Naive B cell (primary cell): ENCODE data around the gene TM9SF2. TPM values are rescaled to one million over a fixed set of nuclear protein-coding genes. Genes with fewer than 3 reads are reported as not detected.
"Not testable (repeated sequence)": the region's sequence is repeated elsewhere in the genome, so short reads cannot be mapped to it uniquely, and the experiment has no call there.

Source experiments
- ATAC-seq, 2 donors: fragments of 150-1000 bp; cut with Tn5 transposase; 2 replicates each; pipeline ENCODE4 v1.10.0; 2021; ENCODE audit warnings: low read depth in 2 of 2, mild to moderate bottlenecking in 2 of 2, moderate library complexity in 2 of 2
- DNase-seq: peaks from one replicate; pipeline ENCODE4 v3.0.0; 2022
- H3K27ac Mint-ChIP-seq, 6 donors: one replicate each; pipeline ENCODE4 v1.8.0; 2020 to 2022; ENCODE audit warnings: mild to moderate bottlenecking in 6 of 6, mixed read lengths in 6 of 6, moderate library complexity in 5 of 6, inconsistent platforms in 2 of 6
- H3K27me3 Mint-ChIP-seq, 3 donors: one replicate each; pipeline ENCODE4 v1.8.0; 2021 to 2022; ENCODE audit warnings: mixed read lengths in 3 of 3, mild to moderate bottlenecking in 1 of 3
- H3K36me3 Mint-ChIP-seq, 2 donors: one replicate each; pipeline ENCODE4 v1.8.0; 2020 to 2022; ENCODE audit warnings: mixed read lengths in 2 of 2, inconsistent platforms in 1 of 2, mild to moderate bottlenecking in 1 of 2
- H3K4me1 Mint-ChIP-seq, 3 donors: one replicate each; pipeline ENCODE4 v1.8.0; 2020 to 2022; ENCODE audit warnings: mixed read lengths in 3 of 3, inconsistent platforms in 1 of 3, mild to moderate bottlenecking in 1 of 3, moderate library complexity in 1 of 3
- H3K4me3 Mint-ChIP-seq, 8 donors: one replicate each; pipeline ENCODE4 v1.8.0; 2020 to 2022; ENCODE audit warnings: mild to moderate bottlenecking in 8 of 8, mixed read lengths in 8 of 8, moderate library complexity in 8 of 8, inconsistent platforms in 2 of 8
- H3K9me3 Mint-ChIP-seq, 7 donors: one replicate each; pipeline ENCODE4 v1.8.0; 2020 to 2022; ENCODE audit warnings: mixed read lengths in 7 of 7, mild to moderate bottlenecking in 5 of 7, inconsistent platforms in 2 of 7, moderate library complexity in 1 of 7
- polyA plus RNA-seq, 6 donors: library from polyadenylated mRNA; unstranded; fragments of 300-500 nt; fragmentation: Illumina TruSeq; gene quantifications; one replicate each; pipeline ENCODE4 v1.2.3, GENCODE V29; 2021; ENCODE audit warnings: low read depth in 6 of 6

TM9SF2 gene
- polyA plus RNA-seq, 6 donors from 2014 or later: 60.7 to 140 (median 67.0) TPM

DNA sequence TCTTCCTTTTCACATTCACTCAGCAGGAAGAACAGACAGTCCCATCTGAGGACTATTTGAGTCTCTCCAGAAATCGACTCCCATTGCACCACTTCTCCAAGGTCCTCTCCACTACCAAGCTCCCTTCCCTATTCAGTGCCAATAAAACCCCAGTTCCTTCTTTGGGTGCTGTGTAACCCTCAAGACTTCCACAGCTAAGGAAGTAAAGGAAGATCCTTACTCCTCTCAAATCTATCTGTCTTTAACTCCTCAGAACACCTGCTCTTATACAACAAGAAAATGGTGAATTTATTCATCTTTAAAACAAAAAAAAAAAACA, 29.2 kb upstream of the TM9SF2 start:
- peaks cover 4 to 21% (median 15%) of the 10 kb centered on the region in 3 donors for H3K27me3 Mint-ChIP-seq
- H3K4me1 Mint-ChIP-seq: peaks cover 0 to 4% (median 0%) of the 10 kb centered on the region in 3 donors
- no peak for DNase-seq
- no peaks in the 10 kb centered on the region for H3K36me3 Mint-ChIP-seq
- no peak for ATAC-seq
- peak overlapping the region in 1 of 6 donors; percentile 25 for H3K27ac Mint-ChIP-seq
- H3K4me3 Mint-ChIP-seq: no peak overlapping the region
- H3K9me3 Mint-ChIP-seq: peaks cover 0 to 4% (median 0%) of the 10 kb centered on the region in 7 donors

DNA sequence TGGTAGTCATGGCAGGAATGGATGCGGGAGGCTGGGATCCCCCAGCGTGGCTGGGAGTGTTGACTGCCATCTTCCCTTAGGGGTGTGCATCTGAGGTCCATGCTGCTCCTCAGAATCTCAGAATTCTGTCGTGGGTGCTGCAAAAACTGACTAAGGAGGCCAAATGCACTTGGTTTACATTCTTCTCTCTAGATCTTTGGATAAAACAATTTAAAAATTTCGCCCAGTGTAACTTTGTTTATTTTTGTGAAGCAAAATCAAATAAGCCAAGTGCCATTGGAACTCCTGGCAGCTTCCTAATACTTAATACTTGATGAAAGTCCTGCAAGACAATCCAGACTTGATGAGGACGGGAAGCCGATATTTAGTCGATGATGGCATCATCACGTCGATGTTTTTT, 27.8 kb upstream of the TM9SF2 start:
- Mint-ChIP-seq H3K9me3 (peaks cover 0 to 4% (median 0%) of the 10 kb centered on the region in 7 donors), H3K27me3 (peaks cover 4 to 21% (median 15%) of the 10 kb centered on the region in 3 donors), H3K4me3 (no peak overlapping the region), H3K4me1 (peaks cover 0 to 4% (median 0%) of the 10 kb centered on the region in 3 donors), H3K36me3 (no peaks in the 10 kb centered on the region), H3K27ac (peak overlapping the region in 1 of 6 donors; percentile 47)
- ATAC-seq (no peak), DNase-seq (no peak)

DNA sequence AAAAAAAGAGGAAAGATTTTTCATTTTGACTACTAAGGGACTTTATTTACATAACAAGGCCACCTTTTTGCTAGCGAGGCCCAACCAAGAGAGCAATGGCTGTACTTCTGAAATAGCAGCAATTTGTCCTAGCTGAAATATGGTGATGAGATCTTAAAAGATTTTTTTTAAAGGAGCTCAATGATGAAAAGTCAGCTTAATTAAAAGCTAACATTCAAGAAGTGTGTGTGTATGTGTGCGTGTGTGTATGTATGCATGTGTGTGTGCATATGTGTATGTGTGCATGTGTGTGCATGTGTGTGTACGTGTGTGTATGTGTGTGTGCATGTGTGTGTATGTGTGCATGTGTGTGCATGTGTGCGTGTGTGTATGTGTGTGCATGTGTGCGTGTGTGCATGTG, 24.6 kb upstream of the TM9SF2 start:
- H3K27me3 Mint-ChIP-seq: peaks cover 0 to 3% (median 0%) of the 10 kb centered on the region in 3 donors
- H3K4me3 Mint-ChIP-seq: no peak overlapping the region
- no peak overlapping the region for H3K27ac Mint-ChIP-seq
- no peaks in the 10 kb centered on the region for H3K9me3 Mint-ChIP-seq
- H3K36me3 Mint-ChIP-seq: no peaks in the 10 kb centered on the region
- peaks cover 0 to 4% (median 0%) of the 10 kb centered on the region in 3 donors for H3K4me1 Mint-ChIP-seq
- ATAC-seq: no peak
- no peak for DNase-seq

DNA sequence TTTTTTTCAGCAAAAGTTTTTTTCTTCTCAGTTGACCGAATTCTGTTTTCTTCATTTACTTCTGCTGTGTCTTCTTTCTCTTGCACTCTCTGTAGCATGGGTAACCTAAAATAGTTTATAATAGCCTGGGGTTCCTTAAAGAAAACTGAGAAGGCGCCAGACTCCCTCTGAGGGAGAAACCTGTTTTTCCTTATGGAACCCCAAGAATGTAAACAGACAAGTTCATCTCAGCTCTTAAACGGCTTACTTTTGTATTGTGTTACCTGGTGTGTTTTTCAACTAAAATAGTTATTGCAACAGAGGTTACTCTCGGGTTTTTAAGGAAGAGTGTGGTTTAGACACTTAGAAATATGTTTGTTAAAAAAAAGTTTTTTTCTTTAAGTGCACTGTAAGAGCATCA, 23.8 kb upstream of the TM9SF2 start:
- Mint-ChIP-seq H3K27ac (no peak overlapping the region), H3K36me3 (no peaks in the 10 kb centered on the region), H3K4me1 (peaks cover 0 to 4% (median 0%) of the 10 kb centered on the region in 3 donors), H3K9me3 (no peaks in the 10 kb centered on the region), H3K27me3 (no peaks in the 10 kb centered on the region), H3K4me3 (no peak overlapping the region)
- no peak for DNase-seq
- no peak for ATAC-seq

DNA sequence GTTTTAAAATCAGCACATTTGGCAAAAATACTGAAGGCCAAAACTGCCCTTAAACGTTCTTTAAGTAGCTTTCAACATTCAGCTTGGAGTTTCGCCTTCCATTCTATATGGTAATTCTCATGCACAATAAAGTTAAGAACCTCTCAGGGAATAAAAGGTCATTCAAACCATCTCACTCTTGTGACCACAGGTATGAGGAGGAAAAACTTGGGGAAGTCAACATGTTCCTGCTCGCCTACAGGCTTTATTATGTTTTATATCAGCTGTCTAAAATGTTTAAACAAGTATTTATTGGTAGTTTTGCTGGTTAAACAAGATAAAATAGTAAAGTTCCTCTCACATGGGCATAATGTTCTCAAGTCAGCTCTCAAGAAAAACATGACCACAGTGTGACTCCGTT, 19.9 kb upstream of the TM9SF2 start:
- Mint-ChIP-seq H3K27me3 (no peaks in the 10 kb centered on the region), H3K4me1 (peaks cover 0 to 4% (median 0%) of the 10 kb centered on the region in 3 donors), H3K4me3 (no peak overlapping the region), H3K27ac (no peak overlapping the region), H3K9me3 (peaks cover 0 to 5% (median 3%) of the 10 kb centered on the region in 7 donors), H3K36me3 (peaks cover 0 to under 1% of the 10 kb centered on the region in 2 donors)
- no peak for DNase-seq
- ATAC-seq: no peak

DNA sequence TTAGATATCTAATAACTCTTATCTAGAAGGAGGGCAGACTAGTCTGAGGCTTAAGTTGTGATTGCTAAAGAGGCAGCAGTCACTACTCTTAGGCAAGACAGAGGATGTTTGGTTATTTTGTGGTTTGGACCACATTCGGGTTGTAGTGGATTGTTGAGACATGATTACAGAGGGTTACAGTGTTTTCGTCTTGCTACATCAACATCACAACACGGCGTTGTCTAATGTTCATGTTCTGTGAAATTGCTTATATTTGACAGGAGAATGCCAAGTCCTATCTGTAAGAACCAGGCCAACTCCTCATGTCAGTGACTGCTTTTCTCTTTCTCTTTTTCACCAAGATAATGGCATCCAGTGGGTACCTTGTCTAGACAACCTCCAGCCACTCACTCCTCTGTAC, 16.8 kb upstream of the TM9SF2 start:
- Mint-ChIP-seq H3K27me3 (no peaks in the 10 kb centered on the region), H3K9me3 (peaks cover 0 to 15% (median 4%) of the 10 kb centered on the region in 7 donors), H3K36me3 (peaks cover 0 to 18% of the 10 kb centered on the region in 2 donors), H3K27ac (no peak overlapping the region), H3K4me1 (no peaks in the 10 kb centered on the region), H3K4me3 (no peak overlapping the region)
- ATAC-seq: no peak
- DNase-seq: no peak

DNA sequence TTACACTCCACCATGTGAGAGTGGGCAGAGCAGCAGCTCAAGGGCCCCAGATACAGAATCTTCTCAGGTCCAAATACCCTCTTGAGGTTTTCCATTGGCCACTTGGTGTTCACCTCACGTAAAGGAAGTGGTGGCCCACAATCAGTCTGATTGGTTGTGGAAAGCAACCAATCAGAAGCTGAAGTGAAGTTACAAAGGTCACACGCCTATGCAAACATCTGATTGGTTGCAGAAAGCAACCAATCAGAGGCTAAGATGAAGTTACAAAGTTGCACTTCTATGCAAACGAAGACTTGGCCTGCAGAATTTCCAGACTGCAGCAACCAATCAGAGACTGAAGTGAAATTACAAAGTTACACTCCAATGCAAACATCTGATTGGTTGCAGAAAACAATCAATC, 14.3 kb upstream of the TM9SF2 start:
- peaks cover 0 to 18% of the 10 kb centered on the region in 2 donors for H3K36me3 Mint-ChIP-seq
- H3K27me3 Mint-ChIP-seq: no peaks in the 10 kb centered on the region
- no peaks in the 10 kb centered on the region for H3K4me1 Mint-ChIP-seq
- ATAC-seq (no peak), DNase-seq (no peak)
- H3K27ac Mint-ChIP-seq: no peak overlapping the region
- H3K9me3 Mint-ChIP-seq: peaks cover 0 to 15% (median 4%) of the 10 kb centered on the region in 7 donors
- no peak overlapping the region for H3K4me3 Mint-ChIP-seq

DNA sequence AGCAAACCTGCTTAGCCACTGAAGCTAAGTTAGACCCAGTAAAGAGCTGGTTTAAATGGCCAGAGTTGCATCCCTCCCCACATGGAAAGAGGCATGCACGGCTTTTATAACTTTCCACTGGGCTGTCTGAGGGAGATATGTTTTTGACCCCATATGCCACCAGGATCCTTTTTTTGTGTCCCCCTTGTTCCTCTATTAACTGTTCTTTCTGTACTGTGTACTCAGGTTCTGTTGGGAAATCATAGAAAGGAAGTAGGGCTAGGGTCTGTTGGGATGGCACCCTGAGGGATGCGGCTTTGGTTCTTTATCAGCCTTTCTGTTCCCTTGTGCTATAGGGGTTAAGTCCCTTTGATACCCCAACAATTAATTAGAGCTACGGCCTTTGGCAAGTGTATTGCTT, 12.2 kb upstream of the TM9SF2 start:
- no peaks in the 10 kb centered on the region for H3K4me1 Mint-ChIP-seq
- DNase-seq: no peak

DNA sequence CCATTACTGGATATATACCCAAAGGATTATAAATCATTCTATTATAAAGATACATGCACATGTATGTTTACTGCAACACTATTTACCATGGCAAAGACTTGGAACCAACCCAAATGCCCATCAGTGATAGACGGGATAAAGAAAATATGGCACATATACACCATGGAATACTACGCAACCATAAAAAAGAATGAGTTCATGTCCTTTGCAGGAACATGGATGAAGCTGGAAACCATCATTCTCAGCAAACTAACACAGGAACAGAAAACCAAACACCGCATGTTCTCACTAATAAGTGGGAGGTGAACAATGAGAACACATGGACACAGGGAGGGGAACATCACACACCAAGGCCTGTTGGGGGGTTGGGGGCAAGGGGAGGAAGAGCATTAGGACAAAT, 9.5 kb upstream of the TM9SF2 start:
- not testable (repeated sequence) for ATAC-seq, H3K27ac Mint-ChIP-seq, H3K9me3 Mint-ChIP-seq, H3K27me3 Mint-ChIP-seq, DNase-seq, H3K4me3 Mint-ChIP-seq
- Mint-ChIP-seq H3K4me1 (peaks cover 12 to 20% (median 14%) of the 10 kb centered on the region in 3 donors), H3K36me3 (peaks cover 5 to 14% of the 10 kb centered on the region in 2 donors)

More for the DNA sequence above, 12.2 kb upstream of the TM9SF2 start:
- Mint-ChIP-seq H3K27ac (no peak overlapping the region), H3K36me3 (peaks cover 5 to 18% of the 10 kb centered on the region in 2 donors), H3K4me3 (no peak overlapping the region), H3K27me3 (no peaks in the 10 kb centered on the region), H3K9me3 (peaks cover 0 to 15% (median 4%) of the 10 kb centered on the region in 7 donors)
- ATAC-seq: no peak

DNA sequence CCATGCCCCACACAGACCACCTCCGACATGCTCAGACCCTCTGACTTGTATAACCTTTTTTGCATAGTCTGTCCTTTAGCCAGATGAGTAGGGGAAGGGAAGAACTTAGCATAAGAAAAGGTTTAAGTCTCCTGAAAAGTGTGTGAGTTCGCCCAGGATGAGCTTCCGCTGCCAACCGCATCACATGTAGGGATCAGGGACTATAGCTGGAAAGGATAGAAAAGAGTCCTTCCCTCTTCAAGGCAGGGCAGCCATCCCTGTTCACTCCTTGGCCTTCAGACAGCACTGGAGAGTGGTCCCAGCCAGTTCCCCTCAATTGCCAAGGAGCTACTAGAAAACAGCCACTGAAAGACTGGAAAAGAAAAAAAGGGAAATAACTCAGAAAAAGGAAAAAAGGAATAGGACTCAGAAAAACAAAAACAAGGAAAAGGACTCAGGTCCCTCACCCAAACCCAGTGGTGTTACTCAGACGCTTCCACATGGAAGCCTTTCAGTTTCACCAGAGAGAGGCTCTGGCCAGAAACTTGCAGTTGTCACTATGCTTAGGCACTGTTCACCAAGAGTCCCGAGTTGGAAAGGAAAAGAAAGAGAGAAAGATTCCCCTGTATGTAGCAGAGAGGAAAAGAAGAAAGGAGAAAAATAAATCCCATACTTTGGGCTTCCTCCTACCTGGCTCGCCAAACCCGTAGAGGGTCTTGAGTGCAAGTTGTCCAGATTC, 5.6 kb upstream of the TM9SF2 start:
- DNase-seq: no peak
- H3K4me1 Mint-ChIP-seq: peaks cover 34 to 54% (median 44%) of the 10 kb centered on the region in 3 donors
- no peak for ATAC-seq
- H3K27me3 Mint-ChIP-seq: no peaks in the 10 kb centered on the region
- H3K4me3 Mint-ChIP-seq: peak overlapping the region; percentile 71 to 96 (median 88)
- peaks cover 0 to 5% of the 10 kb centered on the region in 2 donors for H3K36me3 Mint-ChIP-seq
- H3K9me3 Mint-ChIP-seq: peaks cover 0 to 6% (median 0%) of the 10 kb centered on the region in 7 donors
- peak overlapping the region in 5 of 6 donors; percentile 88 to 97 (median 94) for H3K27ac Mint-ChIP-seq

DNA sequence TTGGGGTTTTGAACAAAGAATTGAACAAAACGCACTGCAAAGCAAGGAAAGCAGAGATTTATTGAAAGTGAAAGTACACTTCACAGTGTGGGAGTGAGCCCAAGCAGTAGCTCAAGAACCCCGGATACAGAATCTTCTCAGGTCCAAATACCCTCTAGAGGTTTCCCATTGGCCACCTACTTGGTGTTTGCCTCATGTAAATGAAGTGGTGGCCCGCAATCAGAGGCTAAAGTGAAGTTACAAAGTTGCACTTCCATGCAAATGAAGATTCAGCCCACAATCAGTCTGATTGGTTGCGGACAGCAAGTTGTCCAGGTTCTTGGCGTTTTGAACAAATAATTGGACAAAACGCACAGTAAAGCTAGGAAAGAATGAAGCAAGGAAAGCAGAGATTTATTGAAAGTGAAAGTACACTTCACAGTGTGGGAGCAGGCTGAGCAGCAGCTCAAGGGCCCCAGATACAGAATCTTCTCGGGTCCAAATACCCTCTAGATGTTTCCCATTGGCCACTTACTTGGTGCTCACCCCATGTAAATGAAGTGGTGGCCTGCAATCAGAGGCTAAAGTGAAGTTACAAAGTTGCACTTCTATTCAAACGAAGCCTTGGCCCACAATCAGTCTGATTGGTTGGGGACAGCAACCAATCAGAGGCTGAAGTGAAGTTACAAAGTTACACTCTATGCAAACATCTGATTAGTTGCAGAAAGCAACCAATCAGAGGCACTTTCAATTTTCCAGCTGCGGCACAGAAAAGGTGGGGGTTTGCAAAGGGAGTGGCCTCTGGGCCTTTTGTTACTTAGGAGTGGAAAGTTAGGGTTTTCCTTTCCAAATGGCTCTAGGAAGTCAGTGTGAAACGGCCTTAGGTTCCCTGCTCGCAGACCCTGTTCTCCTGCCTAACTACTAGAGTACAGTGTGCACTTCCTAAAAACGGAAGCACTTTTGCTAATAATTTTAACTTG, 4.8 kb upstream of the TM9SF2 start:
- Mint-ChIP-seq H3K4me1 (peaks cover 40 to 63% (median 52%) of the 10 kb centered on the region in 3 donors), H3K36me3 (peaks cover 0 to 5% of the 10 kb centered on the region in 2 donors), H3K27ac (peak overlapping the region in 5 of 6 donors; percentile 88 to 97 (median 94)), H3K9me3 (peaks cover 0 to 6% (median 0%) of the 10 kb centered on the region in 7 donors), H3K27me3 (no peaks in the 10 kb centered on the region), H3K4me3 (peak overlapping the region; percentile 71 to 96 (median 88))
- DNase-seq: peak; percentile 49
- ATAC-seq: peak in 1 of 2 donors; percentile 33

DNA sequence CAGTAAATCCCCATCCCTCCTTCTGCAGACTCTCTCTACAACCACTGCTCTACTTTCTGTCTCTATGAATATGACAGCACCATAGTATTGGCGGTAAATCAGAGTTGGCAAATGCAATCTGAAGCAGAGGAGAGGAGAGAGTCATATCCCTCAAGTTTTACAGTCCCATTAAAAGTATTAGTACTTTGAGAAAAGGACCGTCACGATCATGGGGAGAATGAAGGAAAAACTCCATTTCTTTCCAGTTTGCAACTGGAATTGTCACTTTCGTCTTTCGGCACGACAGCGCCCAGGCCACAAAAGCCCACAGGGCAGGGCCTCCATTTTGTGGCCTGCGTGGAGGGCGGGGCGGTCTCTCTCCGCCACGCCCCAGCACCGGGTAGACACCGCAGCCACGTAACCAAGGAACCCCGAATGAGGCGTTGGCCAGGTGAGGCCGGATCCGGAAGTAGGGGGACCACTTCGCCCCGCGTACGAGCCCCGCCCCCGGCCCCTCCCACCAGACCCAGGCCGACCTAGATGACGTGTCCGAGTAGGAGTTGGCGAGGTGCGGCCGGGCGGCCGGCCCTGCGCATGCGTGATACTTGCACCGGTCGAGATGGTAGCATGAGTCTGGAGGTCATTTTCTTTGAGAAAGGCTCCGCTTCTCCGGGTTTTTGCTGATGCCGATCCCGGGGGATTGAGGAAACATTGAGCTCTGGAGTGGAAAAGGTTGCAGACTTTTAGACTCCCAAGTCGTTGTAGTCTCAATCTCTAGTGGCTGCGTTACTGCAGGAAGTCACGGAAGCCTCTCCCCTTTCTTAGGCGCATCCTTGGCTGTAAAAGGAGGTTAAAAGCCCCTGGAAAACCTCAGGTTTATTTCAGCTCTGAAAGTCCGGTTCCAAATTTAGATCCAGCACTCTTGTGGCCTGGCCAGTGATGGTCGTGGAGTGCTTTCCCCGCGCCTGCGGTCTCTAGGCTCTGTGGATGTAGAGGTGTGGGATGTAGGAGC, 2.8 kb upstream of the TM9SF2 start:
- peaks cover 0 to 6% (median 0%) of the 10 kb centered on the region in 7 donors for H3K9me3 Mint-ChIP-seq
- H3K27me3 Mint-ChIP-seq: no peaks in the 10 kb centered on the region
- H3K36me3 Mint-ChIP-seq: no peaks in the 10 kb centered on the region
- H3K4me1 Mint-ChIP-seq: peaks cover 51 to 80% (median 66%) of the 10 kb centered on the region in 3 donors
- H3K27ac Mint-ChIP-seq: peak overlapping the region; percentile 92 to 97 (median 96)
- H3K4me3 Mint-ChIP-seq: peak overlapping the region; percentile 87 to 100 (median 93)
- DNase-seq (peak; percentile 91), ATAC-seq (peak; percentile 74 to 77)
